Endodermal cell (in vitro differentiated cells): ENCODE results near the gene PWWP2A. TPM values are rescaled to one million over a fixed set of nuclear protein-coding genes. Genes with fewer than 3 reads are reported as not detected.
A peak's percentile ranks its signal among the peaks of the same experiment; 100 is the strongest.

Experiments
- DNase-seq: peaks from one replicate; pipeline ENCODE4 v3.0.0-alpha.2; 2017
- H3K27ac ChIP-seq: 2 replicates; pipeline ENCODE4 v1.5.1; 2013; ENCODE audit warnings: mild to moderate bottlenecking, low read depth, low read length, moderate library complexity
- H3K27me3 ChIP-seq: 2 replicates; pipeline ENCODE4 v1.6.1; 2013; ENCODE audit warnings: mild to moderate bottlenecking, low read length, moderate library complexity; ENCODE audit not compliant: insufficient read depth, control insufficient read depth, poor library complexity, severe bottlenecking
- H3K36me3 ChIP-seq: 2 replicates; pipeline ENCODE4 v1.7.0; 2013; ENCODE audit warnings: mild to moderate bottlenecking, low read length, moderate library complexity; ENCODE audit not compliant: control insufficient read depth, insufficient read depth
- H3K4me1 ChIP-seq: one replicate; pipeline ENCODE4 v1.7.0; 2013; ENCODE audit warnings: low read length; ENCODE audit not compliant: control insufficient read depth, insufficient read depth
- H3K4me3 ChIP-seq: 2 replicates; pipeline ENCODE4 v1.5.1; 2013; ENCODE audit warnings: mild to moderate bottlenecking, low read length, moderate library complexity
- H3K9ac ChIP-seq: 2 replicates; pipeline ENCODE4 v1.6.1; 2013; ENCODE audit warnings: mild to moderate bottlenecking, low read length, moderate library complexity; ENCODE audit not compliant: poor library complexity, severe bottlenecking; ENCODE audit errors: extremely low read depth
- H3K9me3 ChIP-seq: 2 replicates; pipeline ENCODE4 v1.6.1; 2013; ENCODE audit warnings: mild to moderate bottlenecking, low read length, moderate library complexity; ENCODE audit not compliant: control insufficient read depth
- H3K27ac Mint-ChIP-seq: 2 replicates; pipeline ENCODE4 v1.8.0; 2020; ENCODE audit warnings: mixed read lengths
- H3K27me3 Mint-ChIP-seq: 2 replicates; pipeline ENCODE4 v1.8.0; 2021; ENCODE audit warnings: mild to moderate bottlenecking, mixed read lengths; ENCODE audit not compliant: insufficient read depth
- H3K36me3 Mint-ChIP-seq: 2 replicates; pipeline ENCODE4 v1.8.0; 2020; ENCODE audit warnings: low read depth, mixed read lengths
- H3K4me1 Mint-ChIP-seq: 2 replicates; pipeline ENCODE4 v1.8.0; 2020; ENCODE audit warnings: mixed read lengths
- H3K4me3 Mint-ChIP-seq: 2 replicates; pipeline ENCODE4 v1.8.0; 2020; ENCODE audit warnings: mild to moderate bottlenecking, moderate library complexity, mixed read lengths
- H3K9me3 Mint-ChIP-seq: 2 replicates; pipeline ENCODE4 v1.8.0; 2020; ENCODE audit warnings: mild to moderate bottlenecking, mixed read lengths
- WGBS, 2 experiments: methylation state at CpG; one replicate each; pipeline versions ENCODE4 v1.1.5 to v1.1.7; 2013; ENCODE audit warnings: missing lambda C conversion rate in 2 of 2, mixed read lengths in 1 of 2; ENCODE audit not compliant: insufficient coverage in 1 of 2, insufficient read length in 1 of 2; 5-methylcytosine and 5-hydroxymethylcytosine counted together
- total RNA-seq, 2 donors: library from RNA; stranded (reverse); fragmentation: NEBNext Ultra II Directional in 1 of 2; extraction: Animal tissue kit (Norgen Biotek cat#: 25700) in 1 of 2; gene quantifications; 2 replicates in 1 of 2; 3 replicates in 1 of 2; pipeline ENCODE4 v1.2.1, GENCODE V29; 2021
- TF ChIP-seq, protein P1 (sequence below): fragments of 200-600 bp; sonication (generic); conservative IDR thresholded peaks from 2 replicates; pipeline ENCODE4 v1.5.0; 2021; ENCODE audit warnings: antibody characterized with exemption, mild to moderate bottlenecking

Gene PWWP2A
- total RNA-seq, 2 donors from 2014 or later: 51.0 to 52.6 TPM

DNA sequence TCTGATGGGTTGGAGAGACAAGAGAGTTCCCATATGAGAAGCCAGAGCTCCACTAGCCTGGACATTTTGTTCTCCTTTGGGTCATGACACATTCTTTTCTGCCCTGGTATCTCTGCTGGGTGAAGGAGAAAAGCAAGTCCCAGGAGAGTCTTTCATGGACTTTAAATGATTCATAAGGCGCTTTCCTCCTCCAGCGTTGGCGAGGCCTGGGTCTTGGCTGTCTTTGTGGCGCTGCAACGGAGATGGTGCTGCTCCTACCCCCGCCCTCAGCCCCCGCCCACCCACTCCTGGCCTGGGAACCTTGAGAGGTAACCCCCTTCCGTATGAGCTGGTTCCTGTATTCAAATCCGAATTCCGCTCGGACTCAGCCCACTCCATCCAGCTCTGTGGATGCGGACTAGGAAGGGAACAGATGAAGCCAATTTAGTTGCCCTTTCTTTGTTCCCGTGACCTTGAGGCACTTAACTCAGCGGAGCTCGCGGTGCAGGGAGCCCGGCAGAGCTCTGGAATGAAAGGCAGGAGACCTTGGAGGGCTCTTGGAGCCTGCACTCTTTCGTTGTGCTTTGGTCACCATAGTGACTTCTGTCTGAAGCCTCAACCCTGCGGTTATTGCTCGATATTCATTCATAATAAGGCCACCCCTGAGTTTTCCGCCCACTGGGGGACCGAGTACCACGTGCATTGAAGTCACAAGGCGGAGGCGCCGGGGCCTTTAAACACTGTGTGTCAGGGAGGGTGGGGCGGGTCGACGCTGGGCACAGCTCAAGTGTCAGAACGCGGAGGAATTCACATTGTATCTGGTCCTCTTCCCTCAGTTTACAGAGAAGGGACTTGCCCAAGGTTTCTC is 14.0 kb upstream of the PWWP2A start:
- no peak overlapping the region for H3K4me3 ChIP-seq

DNA sequence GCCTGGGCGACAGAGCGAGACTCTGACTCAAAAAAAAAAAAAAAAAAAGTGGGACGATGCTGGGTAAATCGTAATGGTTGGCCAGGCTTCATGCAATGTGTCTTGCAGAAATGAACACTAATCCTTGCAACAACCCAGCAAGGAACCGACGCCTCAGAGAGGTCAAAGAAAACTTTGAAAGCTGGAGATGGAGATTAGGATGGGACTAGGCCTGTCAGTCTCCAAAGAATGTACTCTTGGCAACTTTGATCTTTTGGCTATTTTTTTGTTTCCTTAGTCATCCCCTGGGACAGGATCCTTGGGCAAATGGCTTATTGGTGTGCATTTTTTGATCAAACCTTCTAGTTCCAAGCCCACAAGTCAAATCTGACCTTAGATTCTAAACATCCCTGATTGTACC is 10.6 kb upstream of the PWWP2A start:
- 97% methylated on average over 6 of the region's 6 CpGs; no CpG with 5 or more reads in 1 of the 2 experiments for WGBS, 2 experiments
- Histone ChIP-seq H3K9ac (no peak overlapping the region), H3K4me3 (no peak overlapping the region), H3K27me3 (no peaks in the 10 kb centered on the region), H3K4me1 (no peaks in the 10 kb centered on the region), H3K36me3 (no peaks in the 10 kb centered on the region), H3K27ac (no peak overlapping the region), H3K9me3 (no peaks in the 10 kb centered on the region)
- no peak overlapping the region for H3K4me3 Mint-ChIP-seq
- TF ChIP-seq, protein P1, sequence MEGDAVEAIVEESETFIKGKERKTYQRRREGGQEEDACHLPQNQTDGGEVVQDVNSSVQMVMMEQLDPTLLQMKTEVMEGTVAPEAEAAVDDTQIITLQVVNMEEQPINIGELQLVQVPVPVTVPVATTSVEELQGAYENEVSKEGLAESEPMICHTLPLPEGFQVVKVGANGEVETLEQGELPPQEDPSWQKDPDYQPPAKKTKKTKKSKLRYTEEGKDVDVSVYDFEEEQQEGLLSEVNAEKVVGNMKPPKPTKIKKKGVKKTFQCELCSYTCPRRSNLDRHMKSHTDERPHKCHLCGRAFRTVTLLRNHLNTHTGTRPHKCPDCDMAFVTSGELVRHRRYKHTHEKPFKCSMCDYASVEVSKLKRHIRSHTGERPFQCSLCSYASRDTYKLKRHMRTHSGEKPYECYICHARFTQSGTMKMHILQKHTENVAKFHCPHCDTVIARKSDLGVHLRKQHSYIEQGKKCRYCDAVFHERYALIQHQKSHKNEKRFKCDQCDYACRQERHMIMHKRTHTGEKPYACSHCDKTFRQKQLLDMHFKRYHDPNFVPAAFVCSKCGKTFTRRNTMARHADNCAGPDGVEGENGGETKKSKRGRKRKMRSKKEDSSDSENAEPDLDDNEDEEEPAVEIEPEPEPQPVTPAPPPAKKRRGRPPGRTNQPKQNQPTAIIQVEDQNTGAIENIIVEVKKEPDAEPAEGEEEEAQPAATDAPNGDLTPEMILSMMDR: no peak
- H3K27ac Mint-ChIP-seq: no peak overlapping the region
- no peak for DNase-seq
- H3K9me3 Mint-ChIP-seq: no peaks in the 10 kb centered on the region
- no peaks in the 10 kb centered on the region for H3K27me3 Mint-ChIP-seq
- no peaks in the 10 kb centered on the region for H3K36me3 Mint-ChIP-seq
- H3K4me1 Mint-ChIP-seq: peaks cover 11% of the 10 kb centered on the region

More for the DNA sequence above, 14.0 kb upstream of the PWWP2A start:
- TF ChIP-seq, protein P1: no peak
- H3K36me3 Mint-ChIP-seq: no peaks in the 10 kb centered on the region
- H3K4me1 Mint-ChIP-seq: peaks cover 11% of the 10 kb centered on the region
- Histone ChIP-seq H3K27me3 (no peaks in the 10 kb centered on the region), H3K36me3 (no peaks in the 10 kb centered on the region), H3K9ac (no peak overlapping the region), H3K27ac (peak overlapping the region; percentile 91), H3K4me1 (no peaks in the 10 kb centered on the region), H3K9me3 (no peaks in the 10 kb centered on the region)
- 28 to 33% methylated on average over 14 to 31 of the region's 31 CpGs for WGBS, 2 experiments
- H3K4me3 Mint-ChIP-seq: peak overlapping the region; percentile 43
- peak overlapping the region; percentile 84 for H3K27ac Mint-ChIP-seq
- no peaks in the 10 kb centered on the region for H3K27me3 Mint-ChIP-seq
- H3K9me3 Mint-ChIP-seq: no peaks in the 10 kb centered on the region
- DNase-seq: peak; percentile 85

DNA sequence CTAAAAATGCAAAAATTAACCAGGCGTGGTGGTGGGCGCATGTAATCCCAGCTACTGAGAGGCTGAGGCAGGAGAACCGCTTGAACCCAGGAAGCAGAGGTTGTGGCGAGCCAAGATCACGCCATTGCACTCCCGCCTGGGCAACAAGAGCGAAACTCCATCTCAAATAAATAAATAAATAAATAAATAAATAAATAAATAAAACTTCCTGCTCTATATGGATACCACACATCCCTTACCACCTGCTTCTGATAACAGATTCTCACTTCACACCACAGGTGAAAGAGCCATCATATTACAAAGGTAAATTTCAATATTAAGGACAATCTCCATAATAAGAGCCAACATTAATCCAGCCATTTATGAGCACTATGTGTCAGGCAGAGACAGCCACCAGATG is 9.4 kb upstream of the PWWP2A start:
- WGBS, 2 experiments: 93% methylated on average over 4 of the region's 7 CpGs; no CpG with 5 or more reads in 1 of the 2 experiments
- Histone ChIP-seq H3K4me3 (no peak overlapping the region), H3K27me3 (no peaks in the 10 kb centered on the region), H3K9ac (no peak overlapping the region), H3K4me1 (no peaks in the 10 kb centered on the region), H3K36me3 (no peaks in the 10 kb centered on the region), H3K27ac (no peak overlapping the region), H3K9me3 (no peaks in the 10 kb centered on the region)
- Mint-ChIP-seq H3K36me3 (no peaks in the 10 kb centered on the region), H3K4me3 (no peak overlapping the region), H3K27ac (no peak overlapping the region), H3K27me3 (no peaks in the 10 kb centered on the region), H3K4me1 (peaks cover 9% of the 10 kb centered on the region), H3K9me3 (no peaks in the 10 kb centered on the region)
- TF ChIP-seq, protein P1: no peak
- DNase-seq: no peak
